HG03354 (cell line): ENCODE measurements around the gene SIPA1L3.

Experiments used
- ATAC-seq: cut with Tn5 transposase; IDR thresholded peaks from one replicate; pipeline ENCODE4 v1.9.1; 2021; ENCODE audit warnings: mild to moderate bottlenecking; ENCODE audit not compliant: unreplicated experiment, poor library complexity, severe bottlenecking

Gene SIPA1L3

DNA sequence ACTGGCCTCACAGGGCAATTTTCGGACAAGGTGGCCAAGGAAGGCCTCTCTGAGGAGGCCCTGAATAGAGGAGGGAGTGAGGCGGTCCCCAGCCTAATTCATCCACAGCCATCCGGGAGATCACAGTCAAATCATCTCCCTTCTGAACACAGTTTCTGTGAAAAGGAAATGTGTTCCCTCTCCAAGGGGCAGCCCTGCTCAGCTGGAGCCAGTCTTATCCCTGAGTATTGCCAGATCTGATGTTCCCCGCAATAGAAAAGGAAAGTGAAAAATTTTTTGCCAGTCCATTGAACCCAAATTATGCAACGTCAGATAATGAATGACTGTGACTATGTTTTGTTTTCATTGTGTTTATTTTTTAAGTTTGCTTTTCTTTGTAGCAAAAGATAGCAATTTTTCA, 125.9 kb downstream of the SIPA1L3 start:
- no peak for ATAC-seq

DNA sequence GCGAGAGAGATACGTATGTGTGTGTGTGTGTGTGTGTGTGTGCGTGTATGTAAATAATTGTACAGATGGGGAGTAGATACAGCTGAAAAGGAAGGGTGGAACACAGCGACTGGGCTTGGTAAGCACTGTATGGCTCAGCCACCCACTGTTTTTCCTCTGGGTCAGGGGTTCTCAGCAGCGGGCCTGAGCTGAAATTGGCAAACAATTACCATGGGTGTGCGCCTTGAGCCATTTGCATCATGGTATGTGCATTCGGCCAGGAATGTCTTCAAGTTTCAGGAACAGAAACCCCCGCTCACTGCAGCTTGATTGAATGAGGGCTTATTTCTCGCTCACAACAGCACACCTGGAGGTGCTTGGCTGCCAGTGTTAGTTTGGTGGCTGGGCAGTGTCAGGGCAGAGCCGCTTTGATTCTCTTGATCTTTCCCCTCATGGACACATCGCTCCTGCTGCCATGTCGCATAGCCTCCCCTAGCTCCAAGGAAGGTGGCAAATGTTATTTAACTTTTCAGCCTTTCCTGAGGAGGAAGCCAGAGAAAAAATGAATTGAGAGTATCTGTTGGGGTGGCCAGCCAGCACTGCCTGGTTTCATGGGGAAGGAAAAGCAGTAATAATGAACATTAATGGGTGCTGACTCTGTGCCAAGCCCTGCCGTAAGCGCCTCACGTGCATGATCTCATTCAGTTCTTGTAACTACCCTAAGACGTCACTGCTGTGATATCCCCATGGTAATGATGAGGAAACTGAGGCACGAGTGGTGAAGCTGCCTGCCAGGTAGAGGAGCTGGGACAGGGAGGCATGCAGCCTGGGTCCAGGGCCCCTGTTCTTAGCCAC, 126.9 kb downstream of the SIPA1L3 start:
- peak; percentile 81 for ATAC-seq

DNA sequence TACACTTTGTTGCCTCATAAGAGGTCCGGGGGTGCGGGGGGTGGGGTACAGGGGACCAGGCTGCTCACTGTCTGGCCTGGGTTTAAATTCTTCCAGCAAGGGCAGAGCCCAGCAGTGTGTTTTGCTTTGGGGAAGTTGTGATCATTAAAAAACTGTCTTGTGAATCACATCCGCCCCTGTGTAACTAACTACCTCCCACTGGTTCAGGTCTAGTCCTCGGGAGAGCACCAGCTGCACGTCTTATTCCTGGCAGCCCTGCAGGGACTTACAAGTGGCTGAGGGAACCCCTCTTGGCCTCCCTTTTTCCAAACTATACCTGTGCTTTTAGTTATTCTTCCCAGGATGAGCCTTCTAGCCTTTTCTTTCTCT, 127.5 kb downstream of the SIPA1L3 start:
- ATAC-seq = no peak

DNA sequence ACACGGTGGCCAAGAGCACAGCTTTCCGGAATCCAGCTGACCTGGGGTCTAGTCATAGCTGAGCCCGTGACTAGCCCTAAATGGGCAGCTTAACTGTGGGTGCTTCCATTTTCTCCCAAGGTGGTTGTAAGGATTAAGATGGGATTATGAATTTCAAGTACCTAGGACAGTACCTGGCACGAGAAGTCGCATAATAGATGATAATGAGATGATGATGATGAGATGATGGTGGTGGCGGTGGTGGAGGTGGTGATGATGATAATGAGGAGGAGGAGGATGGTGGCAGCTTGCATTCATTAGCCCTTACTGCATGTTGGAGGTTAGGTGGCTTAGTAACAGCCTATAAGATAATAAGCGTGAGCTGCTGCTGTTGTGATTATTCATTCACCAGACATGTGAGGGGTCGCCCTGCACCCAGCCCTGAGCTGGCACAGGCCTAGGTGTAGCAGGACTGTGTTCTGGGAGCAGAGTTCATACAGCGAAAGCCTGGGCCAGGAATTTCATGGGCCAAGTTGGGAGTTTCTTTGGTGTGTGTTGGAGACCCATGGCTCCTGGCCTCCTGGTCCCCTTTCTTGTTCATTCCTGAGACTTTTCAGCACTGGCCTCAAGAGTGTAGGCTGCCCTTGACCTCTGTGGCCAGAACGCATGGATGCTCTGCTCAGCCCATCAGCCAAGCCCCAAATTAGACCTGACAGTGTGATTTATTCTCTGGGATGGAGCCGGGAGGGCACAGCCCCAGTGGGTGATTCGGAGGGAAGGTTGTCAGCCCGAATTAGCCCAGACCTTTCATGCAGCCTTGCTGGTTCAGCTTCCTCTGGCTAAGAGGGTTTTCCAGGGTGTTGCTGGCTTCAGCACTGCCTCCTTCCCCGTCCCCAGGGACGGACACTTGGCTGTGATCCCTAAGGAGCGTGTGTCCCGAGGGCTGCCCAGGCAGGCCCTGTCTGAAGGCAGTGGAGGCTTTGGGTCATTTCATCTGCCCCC, 128.8 kb downstream of the SIPA1L3 start:
- no peak for ATAC-seq

DNA sequence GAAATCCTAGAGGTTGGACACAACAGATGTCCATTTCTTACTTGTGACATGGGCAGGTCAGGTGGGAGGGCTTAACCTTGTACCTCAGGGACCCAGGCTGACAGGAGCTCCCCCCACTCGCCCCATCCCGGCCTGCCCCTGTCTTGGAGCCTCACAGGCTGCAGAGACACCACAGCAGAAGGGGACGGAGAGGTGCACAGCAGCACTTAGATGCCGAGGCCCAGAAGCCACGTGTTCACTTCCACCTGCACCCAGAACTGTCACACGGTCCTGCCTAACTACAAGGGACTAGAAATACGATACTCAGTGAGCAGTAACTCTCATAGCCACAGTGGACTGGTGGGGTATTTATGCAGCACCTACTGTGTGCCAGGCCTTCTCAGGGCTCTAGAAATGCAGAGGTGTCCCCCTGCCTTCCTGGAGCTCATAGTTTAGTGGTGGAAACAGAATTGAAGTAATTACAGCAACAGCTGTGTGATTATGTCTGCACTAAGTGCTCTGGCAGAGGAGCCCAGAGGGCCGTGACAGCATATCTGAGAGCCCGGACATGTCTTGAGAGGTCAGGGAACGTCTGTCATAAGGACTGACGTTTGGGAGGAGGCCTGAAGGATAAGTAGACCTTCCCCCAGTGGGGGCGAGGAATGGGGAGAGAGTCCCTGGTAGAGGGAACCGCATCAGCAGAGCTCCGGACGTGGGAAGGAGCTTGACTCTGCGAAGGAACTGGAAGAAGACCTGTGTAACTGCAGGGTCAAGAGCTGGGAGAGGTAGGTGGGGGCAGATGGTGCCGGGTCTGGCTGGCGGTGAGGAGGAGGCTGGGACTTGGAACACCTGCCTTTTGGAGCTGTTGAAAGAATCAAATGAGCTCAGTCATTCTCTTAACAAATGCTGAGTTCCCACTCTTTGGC, 130.0 kb downstream of the SIPA1L3 start:
- ATAC-seq = no peak

DNA sequence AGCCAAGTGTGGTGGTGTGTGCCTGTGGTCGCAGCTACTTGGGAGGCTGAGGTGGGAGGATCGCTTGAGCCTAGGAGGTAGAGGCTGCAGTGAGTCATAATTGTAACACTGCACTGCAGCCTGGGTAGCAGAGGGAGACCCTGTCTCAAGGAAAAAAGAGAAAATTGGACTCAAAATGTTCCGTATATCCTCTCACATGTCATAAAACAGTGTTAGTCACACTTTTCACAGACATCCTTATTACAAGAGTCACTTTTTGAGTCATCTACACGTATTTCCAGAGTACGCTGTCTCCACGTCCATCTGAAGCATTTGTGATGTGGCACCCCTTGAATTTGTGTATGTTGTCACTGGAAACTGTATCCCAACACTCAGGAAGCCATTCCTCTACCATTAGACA, 133.0 kb downstream of the SIPA1L3 start:
- no peak for ATAC-seq

DNA sequence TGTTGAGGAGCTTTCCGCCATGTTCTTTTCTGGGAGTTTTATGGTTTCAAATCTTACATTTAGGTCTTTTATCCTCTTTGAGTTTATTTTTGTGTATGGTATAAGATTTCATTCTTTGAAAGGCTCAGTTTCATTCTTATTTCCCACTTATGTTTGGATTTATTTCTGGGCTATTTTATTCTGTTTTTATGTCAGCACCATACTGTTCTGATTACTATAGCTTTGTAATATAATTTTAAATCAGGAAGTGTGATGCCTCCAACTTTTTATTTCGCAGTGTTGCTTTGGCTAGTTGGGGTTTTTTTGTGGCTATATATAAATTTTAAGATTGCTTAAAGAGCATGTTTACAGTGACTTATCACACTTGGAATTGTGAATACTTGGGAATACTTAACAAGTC, 135.1 kb downstream of the SIPA1L3 start:
- no peak for ATAC-seq

DNA sequence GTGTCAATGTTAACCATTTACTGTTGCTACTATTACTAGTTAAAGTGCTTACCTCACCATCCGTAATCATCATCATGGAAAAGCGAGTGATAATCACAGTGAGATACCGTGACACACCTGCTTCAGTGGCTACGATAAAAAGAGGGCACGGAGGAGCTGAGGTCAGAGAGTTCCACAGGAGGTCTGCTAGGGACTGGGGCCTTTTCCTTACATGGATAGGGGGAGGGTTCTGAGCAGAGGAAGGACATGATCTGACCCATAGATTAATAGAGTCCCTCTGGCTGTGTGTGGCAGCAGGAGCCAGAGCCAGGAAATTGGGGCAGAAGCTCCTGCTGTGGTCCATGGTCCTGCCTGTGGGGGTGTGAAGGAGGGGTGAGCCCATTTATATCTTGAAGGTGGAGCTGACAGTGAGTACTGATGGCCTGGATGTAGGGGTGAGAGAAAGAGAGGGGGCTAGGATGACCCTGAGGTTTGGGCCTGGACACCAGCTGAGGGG, 136.7 kb downstream of the SIPA1L3 start:
- ATAC-seq = no peak

DNA sequence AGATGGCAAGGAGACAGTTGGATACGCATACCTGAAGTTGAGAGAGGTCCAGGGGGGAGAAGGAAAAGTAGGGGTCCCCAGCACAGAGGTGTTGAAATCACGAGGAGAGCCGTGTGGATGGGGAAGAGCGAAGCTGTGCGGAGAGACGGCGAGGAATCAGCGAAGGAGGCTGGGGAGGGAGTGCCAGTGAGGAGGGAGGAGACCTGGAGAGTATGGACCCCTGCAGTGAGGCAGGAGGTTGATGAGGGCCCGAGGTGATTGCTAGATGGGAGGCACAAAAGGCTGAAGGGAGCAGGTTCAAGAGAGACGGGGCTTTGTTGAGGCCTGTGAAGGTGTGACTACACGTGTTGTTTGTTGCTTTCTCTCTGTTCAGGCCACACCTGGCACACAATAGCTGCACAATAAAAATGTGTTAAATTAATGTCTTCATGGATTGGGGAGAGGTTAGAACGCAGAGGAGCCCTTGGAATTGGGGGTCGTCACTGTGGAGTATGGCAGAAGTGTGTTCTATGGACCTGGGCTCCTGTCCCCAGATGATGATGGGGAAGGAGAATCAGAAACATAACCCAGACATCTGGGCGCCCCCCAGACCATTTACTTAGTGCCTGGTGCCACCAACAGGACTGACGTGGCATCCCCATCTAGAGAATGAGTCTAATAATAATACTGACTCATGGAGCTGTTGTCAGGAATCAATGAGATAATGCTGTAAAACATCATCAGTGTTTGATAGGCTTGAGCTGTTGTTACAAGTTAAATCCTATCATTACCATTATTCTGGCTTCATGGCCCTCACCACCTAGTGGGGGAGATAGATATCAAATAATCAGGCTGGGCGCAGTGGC, 137.5 kb downstream of the SIPA1L3 start:
- ATAC-seq = no peak

DNA sequence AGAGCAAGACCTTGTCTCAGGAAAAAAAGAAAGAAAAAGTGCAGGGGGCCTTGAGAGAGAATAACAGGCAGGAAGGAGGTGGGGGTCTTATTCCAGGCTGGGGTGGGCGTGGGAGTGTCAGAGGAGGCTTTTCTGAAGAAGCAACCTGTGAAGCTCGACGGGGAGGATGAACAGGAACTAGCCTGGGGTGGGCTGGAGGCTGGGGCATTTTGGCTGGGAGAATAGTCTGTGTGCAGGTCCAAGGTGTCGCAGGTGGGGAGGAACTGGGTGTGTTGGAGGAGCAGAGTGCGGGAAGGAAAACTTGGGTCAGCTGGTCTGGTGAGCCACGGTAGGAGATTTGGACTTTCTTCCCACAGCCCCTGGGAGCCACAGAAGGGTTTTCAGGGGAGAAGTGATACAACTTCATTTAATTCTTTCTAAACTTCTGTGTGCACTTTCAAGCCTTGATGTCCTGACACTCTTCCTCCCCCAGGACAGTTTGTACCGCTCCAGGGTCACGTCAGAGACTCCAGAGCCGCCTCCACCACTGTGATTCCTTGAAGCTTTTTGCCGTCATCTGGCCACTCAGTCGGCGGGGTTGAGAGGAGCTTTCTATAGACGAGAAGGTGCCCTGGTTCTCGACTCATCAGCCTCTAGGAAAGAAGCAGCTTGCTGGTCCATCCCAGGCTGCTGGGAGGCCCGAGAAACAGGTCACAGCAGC, 138.7 kb downstream of the SIPA1L3 start:
- ATAC-seq = no peak

DNA sequence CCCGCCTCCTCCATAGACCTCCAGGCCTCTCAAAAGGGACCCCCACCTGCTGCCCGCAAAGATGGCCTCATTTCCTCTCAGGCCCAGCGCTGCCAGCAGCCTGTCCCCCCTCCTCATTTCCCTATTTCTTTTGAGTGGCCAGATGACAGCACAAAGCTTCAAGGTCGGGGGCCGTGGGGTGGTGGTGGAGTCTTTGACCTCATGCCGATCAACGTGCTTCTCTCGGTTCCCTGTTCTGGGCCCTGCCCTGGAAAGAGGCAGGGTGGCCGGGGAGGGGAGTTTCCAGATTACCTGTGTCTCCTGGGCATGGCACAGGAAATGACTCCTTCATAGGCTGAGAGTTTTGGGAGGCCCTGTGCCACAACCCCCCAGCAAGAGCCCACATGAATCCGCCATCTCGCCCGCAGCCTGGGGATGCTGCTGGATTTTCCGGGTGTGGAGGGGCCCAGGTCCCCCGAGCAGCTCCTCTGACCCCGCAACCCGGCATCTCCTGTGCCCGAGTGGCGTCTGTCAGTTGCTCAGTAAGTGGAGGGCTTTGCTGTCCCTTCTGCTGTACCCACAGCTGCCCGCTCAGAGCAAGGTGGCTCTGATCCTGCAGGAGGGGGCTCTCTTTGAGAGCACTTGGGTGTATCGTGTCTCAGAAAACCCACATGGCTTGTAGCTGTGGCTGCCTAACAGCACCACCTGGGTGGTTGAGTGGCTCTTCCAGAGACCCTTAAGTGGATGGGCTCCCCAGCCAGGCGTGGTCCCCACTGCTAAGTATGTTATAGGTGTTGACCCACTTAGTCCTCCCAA, 139.4 kb downstream of the SIPA1L3 start:
- peak; percentile 38 for ATAC-seq

DNA sequence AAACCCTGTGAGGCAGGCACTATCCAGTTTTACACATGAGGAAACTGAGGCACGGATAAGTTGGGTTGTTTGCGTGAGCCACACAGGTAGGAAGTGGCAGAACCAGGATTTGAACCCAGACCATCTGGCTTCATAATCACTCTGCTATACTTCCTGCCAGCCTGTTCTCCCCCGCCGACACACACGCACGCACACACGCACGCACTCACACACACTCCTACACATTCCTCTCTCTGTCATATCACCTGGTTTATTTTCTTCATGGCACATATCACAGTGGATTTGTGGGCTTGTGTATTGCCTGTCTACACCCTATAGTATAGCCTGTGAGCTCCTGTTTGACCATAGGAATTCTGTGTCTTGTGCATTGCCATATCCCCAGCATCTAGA, 140.0 kb downstream of the SIPA1L3 start:
- no peak for ATAC-seq

DNA sequence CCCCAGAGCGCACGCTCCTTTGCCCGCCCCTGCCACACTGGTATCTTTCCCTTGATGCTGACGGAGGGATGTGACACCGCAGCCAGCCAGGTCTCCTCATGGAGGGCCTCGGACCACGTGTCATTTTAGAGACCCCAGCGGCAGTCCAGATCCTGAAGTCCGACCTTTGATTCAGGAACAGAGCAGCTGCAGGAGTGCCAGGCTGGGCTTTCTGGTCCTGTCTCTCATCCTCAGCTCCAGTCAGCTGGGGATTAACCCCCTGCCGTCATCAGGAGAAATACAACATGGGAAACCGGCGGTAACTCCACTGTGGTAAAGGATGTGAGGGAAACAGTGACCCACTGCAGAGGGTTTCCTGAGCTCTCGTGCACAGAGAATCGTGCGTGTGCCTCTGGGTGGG, 140.6 kb downstream of the SIPA1L3 start:
- ATAC-seq = no peak

DNA sequence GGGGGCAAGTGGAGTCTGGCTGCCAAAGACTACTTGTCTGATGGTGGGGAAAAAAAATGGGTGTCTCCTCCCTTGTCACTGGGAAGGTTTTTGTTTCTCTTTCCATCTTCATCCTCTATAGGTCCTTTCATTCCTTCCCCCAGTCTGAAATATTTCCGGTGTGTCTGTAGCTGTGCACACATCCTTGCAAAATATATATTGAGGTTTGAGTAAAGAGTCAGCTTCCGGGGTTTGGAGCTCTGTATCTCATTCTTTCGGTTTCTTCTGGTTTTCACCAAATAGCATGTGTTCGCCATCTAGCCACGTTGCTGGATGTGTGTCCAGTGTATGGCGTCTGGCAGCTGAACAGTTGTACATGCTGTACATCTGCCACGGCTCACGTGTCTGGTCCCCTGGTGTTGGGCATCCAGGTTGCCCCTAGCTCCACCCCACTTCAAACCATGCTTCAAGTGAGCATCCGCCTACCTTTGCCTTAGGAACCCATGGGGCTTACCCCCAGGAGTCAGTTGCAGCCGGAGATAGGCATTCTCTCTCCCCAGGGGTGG, 142.2 kb downstream of the SIPA1L3 start:
- ATAC-seq = peak; percentile 59

DNA sequence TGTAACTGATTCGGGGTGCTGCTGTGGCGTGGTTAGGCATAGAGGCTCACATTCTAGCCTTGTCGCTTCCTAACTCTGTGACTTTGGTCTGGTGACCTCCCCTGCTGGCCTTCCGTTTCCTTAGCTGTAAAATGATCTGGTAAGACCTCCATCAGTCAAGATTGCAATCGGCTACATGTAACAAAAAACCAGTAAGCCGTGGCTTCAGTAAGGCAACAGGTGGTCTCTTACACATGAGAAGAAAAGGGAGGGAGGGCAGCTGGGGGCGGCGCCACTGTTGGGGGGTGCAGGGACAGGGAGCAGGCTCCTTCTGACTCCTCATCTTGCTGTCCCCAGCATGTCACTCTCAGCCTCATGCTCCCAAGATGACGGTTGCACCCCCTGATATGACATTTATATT, 148.0 kb downstream of the SIPA1L3 start:
- ATAC-seq = no peak

DNA sequence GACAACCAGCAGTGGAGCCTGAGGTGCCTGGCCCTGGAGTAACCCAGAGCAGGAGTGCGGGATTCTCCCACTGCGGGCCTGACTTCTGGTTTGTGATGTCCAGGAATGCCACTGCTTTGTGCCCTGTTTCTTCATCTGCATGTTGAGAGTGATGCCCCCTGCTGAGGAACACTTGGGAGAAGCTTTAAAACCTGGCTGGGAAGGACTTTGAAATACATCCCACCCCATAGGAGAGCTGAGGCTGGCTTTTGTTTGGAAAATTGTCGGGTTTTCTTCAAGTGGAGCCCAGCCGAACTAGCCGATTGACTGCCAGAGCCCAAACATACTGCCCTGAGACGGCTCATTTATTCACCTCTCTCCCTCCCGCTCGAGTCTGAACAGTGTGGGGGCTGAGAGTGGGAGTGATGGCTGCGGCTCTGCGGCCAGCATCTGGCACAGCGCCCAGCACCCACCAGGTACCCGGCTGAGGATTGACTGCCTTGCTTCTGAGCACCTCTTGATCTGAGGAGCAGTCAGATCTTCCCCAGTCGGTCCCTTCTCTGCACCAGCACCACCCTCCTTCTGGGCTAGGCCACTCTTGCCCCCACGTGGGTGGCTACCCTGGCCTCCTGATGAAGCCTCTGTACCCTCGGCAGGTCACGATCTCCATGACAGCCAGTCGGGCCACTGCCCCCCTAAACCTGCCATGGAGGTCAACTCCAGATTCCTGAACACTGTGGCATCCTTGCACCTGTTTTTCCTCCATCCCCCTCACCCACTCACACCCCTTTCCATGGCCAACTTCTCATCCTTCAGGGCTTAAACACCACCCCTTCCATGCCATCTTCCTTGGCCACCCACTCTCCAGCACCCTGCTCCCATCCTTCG, 148.9 kb downstream of the SIPA1L3 start:
- no peak for ATAC-seq
